Endothelial cell of umbilical vein (primary cell): ENCODE results near the gene IL6R. TPM values are rescaled to one million over a fixed set of nuclear protein-coding genes. Genes with fewer than 3 reads are reported as not detected.

ENCODE experiments used
- BruUV-seq: library from RNA; stranded (reverse); fragments of 400-500 nt; replicated peaks from 2 replicates; lab custom pipeline; 2021; lab: Mats Ljungman, UMichigan
- CTCF ChIA-PET: fragments of 300-600, 350-600 bp; sonication (Branson Sonifier 250); formaldehyde crosslinking; loops from one replicate; lab custom pipeline; 2021; ENCODE audit warnings: antibody characterized with exemption, inconsistent platforms; lab: Charles Lee
- POLR2A ChIA-PET: fragments of 300-600, 350-600 bp; sonication (Branson Sonifier 250); formaldehyde crosslinking; loops from one replicate; lab custom pipeline; 2021; ENCODE audit warnings: antibody characterized with exemption, inconsistent platforms; lab: Charles Lee
- DNase-seq: peaks from one replicate; pipeline ENCODE4 v3.0.0-alpha.2; 2011; ENCODE audit warnings: low read depth, low spot score
- FAIRE-seq: peaks from 2 replicates; lab custom pipeline; 2011; peaks lifted over from hg19 to GRCh38; lab: Jason Lieb, UNC
- H2AFZ ChIP-seq: 2 replicates; pipeline ENCODE4 v1.6.0; 2012; ENCODE audit warnings: low read depth, low read length, control low read depth, inconsistent platforms
- H3K27ac ChIP-seq: 2 replicates; pipeline ENCODE4 v1.5.1; 2011; ENCODE audit warnings: low read depth, mild to moderate bottlenecking, control low read depth, low read length, moderate library complexity; ENCODE audit not compliant: insufficient read depth
- H3K27me3 ChIP-seq, 2 experiments: 2 replicates each; pipeline versions ENCODE4 v1.6.0 to v1.6.1; 2011; ENCODE audit warnings: low read length in 2 of 2, mixed read lengths in 1 of 2; ENCODE audit not compliant: control insufficient read depth in 2 of 2, insufficient read depth in 2 of 2
- H3K36me3 ChIP-seq, 2 experiments: 2 replicates in 1 of 2; 3 replicates in 1 of 2; pipeline ENCODE4 v1.5.1; 2011; ENCODE audit warnings: low read length in 2 of 2, mild to moderate bottlenecking in 1 of 2, moderate library complexity in 1 of 2; ENCODE audit not compliant: control insufficient read depth in 2 of 2, insufficient read depth in 2 of 2; ENCODE audit errors: extremely low read depth in 1 of 2
- H3K4me1 ChIP-seq: 3 replicates; pipeline ENCODE4 v1.5.1; 2011; ENCODE audit warnings: mild to moderate bottlenecking, low read length; ENCODE audit not compliant: control insufficient read depth, insufficient read depth; ENCODE audit errors: extremely low read depth
- H3K4me2 ChIP-seq: 2 replicates; pipeline ENCODE4 v1.6.1; 2011; ENCODE audit warnings: low read length, control low read depth, mixed read lengths; ENCODE audit not compliant: insufficient read depth
- H3K4me3 ChIP-seq, 3 experiments: fragments of 200-600 bp in 1 of 3; sonication (generic), shearing (Covaris generic) in 1 of 3; replicated peaks in 1 of 3; 2 replicates each; pipeline ENCODE4 v1.5.1; 2011 to 2016; ENCODE audit warnings: control low read depth in 3 of 3, low read length in 3 of 3, mild to moderate bottlenecking in 2 of 3, inconsistent platforms in 1 of 3, low read depth in 1 of 3, moderate library complexity in 1 of 3; ENCODE audit not compliant: insufficient read depth in 1 of 3
- H3K79me2 ChIP-seq: 2 replicates; pipeline ENCODE4 v1.6.0; 2012; ENCODE audit warnings: low read length, inconsistent platforms; ENCODE audit not compliant: control insufficient read depth, insufficient read depth
- H3K9ac ChIP-seq: replicated peaks from 2 replicates; pipeline ENCODE3; 2011; ENCODE audit warnings: low read length, control low read depth; ENCODE audit not compliant: insufficient read depth; ENCODE audit errors: extremely low read depth
- H3K9me1 ChIP-seq: replicated peaks from 3 replicates; pipeline ENCODE4 v1.6.0; 2011; ENCODE audit warnings: mild to moderate bottlenecking, low read length; ENCODE audit not compliant: control insufficient read depth, insufficient read depth; ENCODE audit errors: extremely low read depth
- H3K9me3 ChIP-seq: replicated peaks from 2 replicates; pipeline ENCODE4 v1.5.1; 2012; ENCODE audit warnings: low read length, inconsistent platforms; ENCODE audit not compliant: control insufficient read depth, insufficient read depth
- H4K20me1 ChIP-seq: replicated peaks from 2 replicates; pipeline ENCODE3; 2011; ENCODE audit warnings: mild to moderate bottlenecking, low read length; ENCODE audit not compliant: control insufficient read depth, insufficient read depth; ENCODE audit errors: extremely low read depth
- EZH2 ChIP-seq: IDR thresholded peaks from 2 replicates; pipeline ENCODE4 v1.6.1; 2012; ENCODE audit warnings: borderline replicate concordance, low read depth, mild to moderate bottlenecking, moderate library complexity, low read length, inconsistent platforms; ENCODE audit not compliant: severe bottlenecking
- FOS ChIP-seq: IDR thresholded peaks from 2 replicates; pipeline ENCODE4 v1.6.1; 2011; ENCODE audit warnings: mild to moderate bottlenecking, low read length, moderate library complexity, borderline replicate concordance; ENCODE audit not compliant: insufficient read depth
- GATA2 ChIP-seq: IDR thresholded peaks from 2 replicates; pipeline ENCODE4 v1.7.0; 2011; ENCODE audit warnings: low read depth, mild to moderate bottlenecking, moderate library complexity, mixed read lengths, low read length; ENCODE audit not compliant: insufficient read length, insufficient read depth
- JUN ChIP-seq: IDR thresholded peaks from 2 replicates; pipeline ENCODE4 v1.6.1; 2011; ENCODE audit warnings: borderline replicate concordance, low read depth; ENCODE audit not compliant: insufficient read length, insufficient read depth
- MYC ChIP-seq: IDR thresholded peaks from one replicate; pipeline ENCODE4 v1.6.1; 2011; ENCODE audit warnings: mild to moderate bottlenecking, low read depth, low read length
- POLR2A ChIP-seq: IDR thresholded peaks from 2 replicates; pipeline ENCODE4 v1.6.1; 2012; ENCODE audit warnings: low read depth, mild to moderate bottlenecking, control low read depth, low read length
- POLR2AphosphoS5 ChIP-seq: IDR thresholded peaks from 2 replicates; pipeline ENCODE4 v1.6.1; 2012; ENCODE audit warnings: low read depth, mild to moderate bottlenecking, control low read depth, low read length, moderate library complexity; ENCODE audit not compliant: insufficient read depth
- dilution Hi-C: fragments of 300-500 bp; cut with MboI; formaldehyde crosslinking; loops from one replicate; pipeline ENCODE4 v1.15.0; 2019; ENCODE audit warnings: low sequenced_read_pairs; ENCODE audit not compliant: extremely low pct_ligation_motif_present
- intact Hi-C: fragments of 100-400 bp; cut with micrococcal nuclease; formaldehyde crosslinking; loops from one replicate; pipeline ENCODE4 v1.10.0; 2022
- polyA plus RNA-seq, 4 experiments: library from polyadenylated mRNA; depleted of rRNA in 3 of 4; stranded (reverse) in 3 of 4; unstranded in 1 of 4; fragments of >200 nt; gene quantifications; 2 replicates each; pipeline versions ENCODE4 v1.2.1 to v1.2.3, GENCODE V29; 2011 to 2012; ENCODE audit warnings: missing spikeins in 1 of 4
- total RNA-seq: library from RNA; stranded (reverse); gene quantifications from 2 replicates; pipeline ENCODE4 v1.2.3, GENCODE V29; 2021
- TF ChIP-seq, protein P1 (sequence below), 2 donors: IDR thresholded peaks; 1 replicate in 1 of 2; 2 replicates in 1 of 2; pipeline ENCODE4 v1.5.1; 2011; ENCODE audit warnings: low read length in 2 of 2, mild to moderate bottlenecking in 2 of 2, moderate library complexity in 2 of 2, control low read depth in 1 of 2, inconsistent platforms in 1 of 2, low read depth in 1 of 2; ENCODE audit not compliant: insufficient read depth in 1 of 2; ENCODE audit errors: extremely low read depth in 1 of 2
- TF ChIP-seq, protein P2 (sequence below): IDR thresholded peaks from 2 replicates; pipeline ENCODE4 v1.6.1; 2011; ENCODE audit not compliant: insufficient read depth, insufficient read length

Gene IL6R
- total and polyA plus RNA-seq, 2 donors (not counting 3 experiments of a cell fraction or from before 2014, with no cell fraction given) = 4.8 to 5.1 TPM

DNA sequence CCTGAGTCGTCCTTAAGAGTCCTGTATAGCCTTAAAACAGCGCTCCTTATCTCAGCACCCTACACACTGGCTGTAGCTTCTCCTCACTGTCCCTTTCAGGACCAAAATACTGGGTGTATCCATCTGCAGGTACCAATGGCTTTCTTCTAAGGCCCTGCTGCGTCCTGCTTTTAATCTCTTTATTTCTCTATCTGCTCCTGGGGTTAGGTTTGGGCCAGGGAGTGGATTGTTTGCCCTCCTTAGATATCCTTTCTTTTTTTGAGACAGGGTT, 12.1 kb downstream of the IL6R start:
- TF ChIP-seq JUN (no peak), POLR2A (no peak), MYC (no peak), GATA2 (no peak), POLR2AphosphoS5 (no peak), FOS (no peak), EZH2 (no peak)
- TF ChIP-seq, protein P1, sequence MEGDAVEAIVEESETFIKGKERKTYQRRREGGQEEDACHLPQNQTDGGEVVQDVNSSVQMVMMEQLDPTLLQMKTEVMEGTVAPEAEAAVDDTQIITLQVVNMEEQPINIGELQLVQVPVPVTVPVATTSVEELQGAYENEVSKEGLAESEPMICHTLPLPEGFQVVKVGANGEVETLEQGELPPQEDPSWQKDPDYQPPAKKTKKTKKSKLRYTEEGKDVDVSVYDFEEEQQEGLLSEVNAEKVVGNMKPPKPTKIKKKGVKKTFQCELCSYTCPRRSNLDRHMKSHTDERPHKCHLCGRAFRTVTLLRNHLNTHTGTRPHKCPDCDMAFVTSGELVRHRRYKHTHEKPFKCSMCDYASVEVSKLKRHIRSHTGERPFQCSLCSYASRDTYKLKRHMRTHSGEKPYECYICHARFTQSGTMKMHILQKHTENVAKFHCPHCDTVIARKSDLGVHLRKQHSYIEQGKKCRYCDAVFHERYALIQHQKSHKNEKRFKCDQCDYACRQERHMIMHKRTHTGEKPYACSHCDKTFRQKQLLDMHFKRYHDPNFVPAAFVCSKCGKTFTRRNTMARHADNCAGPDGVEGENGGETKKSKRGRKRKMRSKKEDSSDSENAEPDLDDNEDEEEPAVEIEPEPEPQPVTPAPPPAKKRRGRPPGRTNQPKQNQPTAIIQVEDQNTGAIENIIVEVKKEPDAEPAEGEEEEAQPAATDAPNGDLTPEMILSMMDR (IDR thresholded peaks at IDR 0.05; ENCODE audit: extremely low read depth in 1 of 2, insufficient read depth in 1 of 2, low read depth in 1 of 2, low read length in 2 of 2) = no peak
- TF ChIP-seq, protein P2, sequence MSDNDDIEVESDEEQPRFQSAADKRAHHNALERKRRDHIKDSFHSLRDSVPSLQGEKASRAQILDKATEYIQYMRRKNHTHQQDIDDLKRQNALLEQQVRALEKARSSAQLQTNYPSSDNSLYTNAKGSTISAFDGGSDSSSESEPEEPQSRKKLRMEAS = no peak
- Histone ChIP-seq H3K4me2 (no peak overlapping the region), H3K27me3 (no peaks in the 10 kb centered on the region), H3K36me3 (no peaks in the 10 kb centered on the region), H3K4me3 (no peak overlapping the region), H3K9ac (no peak overlapping the region), H2AFZ (no peak overlapping the region), H3K9me1 (no peaks in the 10 kb centered on the region), H3K79me2 (no peaks in the 10 kb centered on the region), H3K9me3 (no peaks in the 10 kb centered on the region), H3K4me1 (peaks cover 30% of the 10 kb centered on the region), H4K20me1 (no peaks in the 10 kb centered on the region), H3K27ac (no peak overlapping the region)
- FAIRE-seq (no peak), DNase-seq (no peak)
- intact Hi-C loops (no loop called here), dilution Hi-C loops (no loop called here)
- no TSS peak for BruUV-seq
- ChIA-PET CTCF (interaction anchor here (1.0 kb wide), 1 partner anchor 129 kb away, joined by 3 read pairs; no protein-coding TSS in a partner anchor), POLR2A (no interaction called here)
